Measurements from ENCODE around the gene NOC3L. TPM values are rescaled to one million over a fixed set of nuclear protein-coding genes. Genes with fewer than 3 reads are reported as not detected.

The NOC3L gene
- total RNA-seq, 2 experiments from 2014 or later = 31.6 to 37.1 TPM

- no peaks in the 10 kb centered on the region for H4K20me1 ChIP-seq (ENCODE audit: insufficient read depth, low read length)
- H3K4me2 ChIP-seq (ENCODE audit: low read length) = no peak overlapping the region
- TF ChIP-seq CTCF (conservative IDR thresholded peaks at IDR 0.05; ENCODE audit: low read length) (no peak), EZH2phosphoT487 (IDR thresholded peaks at IDR 0.05; ENCODE audit: borderline replicate concordance, low read depth, low read length) (no peak)
- intact Hi-C loops (cut with micrococcal nuclease; ENCODE audit: unreplicated experiment) = no loop called here
- CTCF ChIA-PET (ENCODE audit: unreplicated experiment) = no interaction called here
- no peaks in the 10 kb centered on the region for H3K9me2 ChIP-seq (ENCODE audit: insufficient read depth, low read length)
- POLR2A ChIA-PET = interaction anchor here (0.7 to 1.6 kb wide), 2 partner anchors 33 to 636 kb away, joined by 3 to 4 read pairs; no protein-coding TSS in a partner anchor
- no peaks in the 10 kb centered on the region for H3K36me3 ChIP-seq (ENCODE audit: insufficient read depth, low read length)
- no peak overlapping the region for H2AFZ ChIP-seq (ENCODE audit: low read length)
- H3K9me3 ChIP-seq (ENCODE audit: low read length) = no peaks in the 10 kb centered on the region
- H3K27ac ChIP-seq (ENCODE audit: low read depth, low read length, poor library complexity, severe bottlenecking) = no peak overlapping the region
- no peak for DNase-seq (ENCODE audit: low spot score)
- no peak overlapping the region for H3K4me3 ChIP-seq (ENCODE audit: low read depth, low read length, poor library complexity, severe bottlenecking)
- BruUV-seq (replicated peaks) = no TSS peak
- H3K4me1 ChIP-seq (ENCODE audit: insufficient read depth, low read length, poor library complexity, severe bottlenecking) = no peaks in the 10 kb centered on the region
- no peaks in the 10 kb centered on the region for H3K79me2 ChIP-seq (ENCODE audit: insufficient read depth, low read depth, low read length)
These were observed 75.8 kb downstream of the NOC3L start for GRCh38 chr10:94286901-94287300.

DNA sequence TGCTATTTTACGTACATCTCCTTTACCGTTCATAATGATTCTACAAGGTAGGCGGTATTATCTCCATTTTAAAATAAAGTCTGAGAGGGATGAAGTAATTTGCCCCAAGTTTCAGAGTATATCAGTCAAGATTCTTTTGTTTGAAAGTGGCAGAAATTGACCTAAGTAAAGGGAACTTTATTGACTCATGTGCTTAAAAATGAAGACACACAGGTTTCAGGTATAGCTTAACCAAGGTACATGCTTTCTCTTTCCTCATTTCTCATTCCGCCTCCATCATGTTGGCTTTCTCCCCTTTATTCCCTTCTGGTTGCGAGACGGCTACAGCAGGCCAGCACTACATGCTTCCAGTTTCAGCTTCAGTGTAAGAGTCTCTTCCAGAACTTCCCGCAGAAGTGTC, 77.5 kb downstream of the NOC3L start:
- Histone ChIP-seq H3K27ac (ENCODE audit: low read depth, low read length, poor library complexity, severe bottlenecking) (no peak overlapping the region), H3K36me3 (ENCODE audit: insufficient read depth, low read length) (no peaks in the 10 kb centered on the region), H3K9me3 (ENCODE audit: low read length) (no peaks in the 10 kb centered on the region), H4K20me1 (ENCODE audit: insufficient read depth, low read length) (no peaks in the 10 kb centered on the region), H3K4me1 (ENCODE audit: insufficient read depth, low read length, poor library complexity, severe bottlenecking) (no peaks in the 10 kb centered on the region), H3K79me2 (ENCODE audit: insufficient read depth, low read depth, low read length) (no peaks in the 10 kb centered on the region), H3K4me2 (ENCODE audit: low read length) (no peak overlapping the region), H3K9me2 (ENCODE audit: insufficient read depth, low read length) (no peaks in the 10 kb centered on the region), H2AFZ (ENCODE audit: low read length) (no peak overlapping the region), H3K4me3 (ENCODE audit: low read depth, low read length, poor library complexity, severe bottlenecking) (no peak overlapping the region)
- intact Hi-C loops (cut with micrococcal nuclease; ENCODE audit: unreplicated experiment) = no loop called here
- POLR2A ChIA-PET = no interaction called here
- TF ChIP-seq EZH2phosphoT487 (IDR thresholded peaks at IDR 0.05; ENCODE audit: borderline replicate concordance, low read depth, low read length) (no peak), CTCF (conservative IDR thresholded peaks at IDR 0.05; ENCODE audit: low read length) (no peak)
- BruUV-seq (replicated peaks) = no TSS peak
- CTCF ChIA-PET (ENCODE audit: unreplicated experiment) = no interaction called here
- DNase-seq (ENCODE audit: low spot score) = no peak

Other genes starting within 250 kb of the NOC3L start
- 3.9 and 5.0 TPM in 2 replicates for gene TBC1D12, start 39.6 kb upstream of the NOC3L start, total RNA-seq (2014; rRNA removed; shearing (Covaris generic))
- 1.9 and 2.2 TPM in 2 replicates for gene TBC1D12, start 39.6 kb upstream of the NOC3L start, total RNA-seq (2022)
- 204 and 233 TPM in 2 replicates for gene HELLS, start 182.8 kb upstream of the NOC3L start, total RNA-seq (2014; rRNA removed; shearing (Covaris generic))
- 174 and 190 TPM in 2 replicates for gene HELLS, start 182.8 kb upstream of the NOC3L start, total RNA-seq (2022)